Right lobe of liver (tissue), 4 donors: ENCODE measurements around the gene AMDHD1.

Source experiments
- CTCF ChIP-seq, 4 donors: fragments of 200-600 bp in 3 of 4; fragments of 450-650 bp in 1 of 4; IDR thresholded peaks; one replicate each; pipeline versions ENCODE4 v1.5.1 to v1.8.0; 2016 to 2022; ENCODE audit warnings: antibody characterized with exemption in 4 of 4, mild to moderate bottlenecking in 2 of 4
- POLR2A ChIP-seq: fragments of 450-650 bp; IDR thresholded peaks from one replicate; pipeline ENCODE4 v1.6.1; 2017; ENCODE audit warnings: antibody characterized with exemption, mild to moderate bottlenecking
- donor health status: DM: no; HTN: no; CAD: no.
- donor health status: DM: no; HTN: no; CAD: no.
- donor health status: DM: no; HTN: yes; CAD: no.

- TF ChIP-seq CTCF (IDR thresholded peaks at IDR 0.05): no peak
- TF ChIP-seq POLR2A: no peak
Measured at GRCh38 chr12:95970905-95971304, 27.8 kb downstream of the AMDHD1 start.
